Psoas muscle (tissue), 8 donors: Measurements from ENCODE around the gene ROPN1. TPM values are rescaled to one million over a fixed set of nuclear protein-coding genes. Genes with fewer than 3 reads are reported as not detected.

Experiments
- ATAC-seq, 4 donors: fragments of 200-7000 bp; cut with Tn5 transposase; one replicate each; pipeline ENCODE4 v1.9.1; 2020; ENCODE audit warnings: moderate library complexity in 3 of 4, mild to moderate bottlenecking in 2 of 4
- DNase-seq, 2 donors: peaks; one replicate each; pipeline ENCODE4 v3.0.0-alpha.2; 2020
- H3K27ac ChIP-seq: fragments of 200-600 bp; one replicate; pipeline ENCODE4 v1.8.0; 2022
- H3K27me3 ChIP-seq, 3 donors: fragments of 200-600 bp in 1 of 3; one replicate each; pipeline versions ENCODE4 v1.6.1 to v1.8.0; 2013 to 2022; ENCODE audit warnings: low read length in 2 of 3, mild to moderate bottlenecking in 2 of 3, moderate library complexity in 1 of 3; ENCODE audit not compliant: insufficient read depth in 3 of 3
- H3K36me3 ChIP-seq, 2 donors: fragments of 200-600 bp in 1 of 2; one replicate each; pipeline versions ENCODE4 v1.6.1 to v1.8.0; 2013 to 2022; ENCODE audit warnings: low read depth in 1 of 2, mild to moderate bottlenecking in 1 of 2, moderate library complexity in 1 of 2; ENCODE audit not compliant: insufficient read depth in 1 of 2
- H3K4me1 ChIP-seq: fragments of 200-600 bp; one replicate; pipeline ENCODE4 v1.8.0; 2022
- H3K4me3 ChIP-seq: fragments of 200-600 bp; one replicate; pipeline ENCODE4 v1.8.0; 2022; ENCODE audit warnings: mild to moderate bottlenecking
- H3K9me3 ChIP-seq: fragments of 200-600 bp; one replicate; pipeline ENCODE4 v1.8.0; 2022
- CTCF ChIP-seq: fragments of 200-600 bp; IDR thresholded peaks from one replicate; pipeline ENCODE4 v1.8.0; 2022; ENCODE audit warnings: antibody characterized with exemption
- WGBS, 3 donors: extraction: QIAGEN DNeasy Blood & Tissue Kit; methylation state at CpG; one replicate each; pipeline versions ENCODE4 v1.1.6 to v1.1.7; 2013; 5-methylcytosine and 5-hydroxymethylcytosine counted together
- intact Hi-C, 2 donors: fragments of 100-400 bp; cut with DNase I; formaldehyde crosslinking; loops; one replicate each; pipeline versions ENCODE4 v1.11.0 to v1.14.2; 2022
- polyA plus RNA-seq, 3 donors: library from polyadenylated mRNA; stranded (reverse); fragments of 200-250 nt; gene quantifications; one replicate each; pipeline ENCODE4 v1.2.3, GENCODE V29; 2013
- total RNA-seq, 4 donors: library from RNA; stranded (reverse); fragmentation: NEBNext Ultra II Directional in 2 of 4; extraction: Animal tissue kit (Norgen Biotek cat#: 25700) in 2 of 4; gene quantifications; one replicate each; pipeline versions ENCODE4 v1.2.1 to v1.2.4, GENCODE V29; 2021 to 2023
- donor health status: healthy with polysubstance abuse.
- donor health status: DM: no; HTN: no; CAD: no; lungs with moderate emphysema.
- donor health status: Bipolar disorder and iron deficiency.
- donor health status: healthy.
- donor health status: DM: yes; HTN: yes; CAD: no.
- donor health status: DM: no; HTN: no; CAD: no.
- donor health status: DM: no; HTN: no; CAD: no.
- donor health status: DM: yes; HTN: yes; CAD: no.

The ROPN1 gene
- total and polyA plus RNA-seq, 7 donors = not detected

- ATAC-seq (no peak), DNase-seq (no peak)
- 91 to 95% (median 95%) methylated on average over 1 of the region's 1 CpG for WGBS, 3 donors
- no peaks in the 10 kb centered on the region for H3K27me3 ChIP-seq
- no peak for TF ChIP-seq CTCF
- H3K4me1 ChIP-seq = no peaks in the 10 kb centered on the region
- H3K4me3 ChIP-seq = no peak overlapping the region
- intact Hi-C loops = no loop called here
- H3K36me3 ChIP-seq = peaks cover 7 to 48% of the 10 kb centered on the region in 2 donors
- H3K9me3 ChIP-seq = no peaks in the 10 kb centered on the region
- H3K27ac ChIP-seq = no peak overlapping the region
Observed at GRCh38 chr3:123941542-123941941, 50.4 kb downstream of the ROPN1 start.

GRCh38 chr3:123941121-123941520 is 50.8 kb downstream of the ROPN1 start:
- Histone ChIP-seq H3K27ac (no peak overlapping the region), H3K9me3 (no peaks in the 10 kb centered on the region), H3K4me3 (no peak overlapping the region), H3K27me3 (no peaks in the 10 kb centered on the region), H3K36me3 (peaks cover 7 to 46% of the 10 kb centered on the region in 2 donors), H3K4me1 (no peaks in the 10 kb centered on the region)
- 59 to 63% (median 62%) methylated on average over 2 of the region's 2 CpGs for WGBS, 3 donors
- no peak for DNase-seq
- intact Hi-C loops = no loop called here
- TF ChIP-seq CTCF = no peak
- no peak for ATAC-seq

GRCh38 chr3:123939706-123940105 is 52.2 kb downstream of the ROPN1 start:
- H3K27ac ChIP-seq = no peak overlapping the region
- TF ChIP-seq CTCF = no peak
- no peaks in the 10 kb centered on the region for H3K9me3 ChIP-seq
- H3K4me1 ChIP-seq = no peaks in the 10 kb centered on the region
- DNase-seq (no peak), ATAC-seq (no peak)
- H3K36me3 ChIP-seq = peaks cover 7 to 36% of the 10 kb centered on the region in 2 donors
- no peak overlapping the region for H3K4me3 ChIP-seq
- intact Hi-C loops = no loop called here
- H3K27me3 ChIP-seq = no peaks in the 10 kb centered on the region
- WGBS, 3 donors = 91 to 99% (median 95%) methylated on average over 2 of the region's 2 CpGs

- H3K36me3 ChIP-seq = peaks cover 0 to 29% of the 10 kb centered on the region in 2 donors
- H3K4me1 ChIP-seq = no peaks in the 10 kb centered on the region
- H3K9me3 ChIP-seq = no peaks in the 10 kb centered on the region
- H3K27ac ChIP-seq = no peak overlapping the region
- H3K4me3 ChIP-seq = no peak overlapping the region
- no peak for TF ChIP-seq CTCF
- H3K27me3 ChIP-seq = no peaks in the 10 kb centered on the region
- ATAC-seq = no peak
- WGBS, 3 donors = 83 to 89% (median 86%) methylated on average over 2 of the region's 2 CpGs
- no peak for DNase-seq
- intact Hi-C loops = no loop called here
Observed at GRCh38 chr3:123936400-123936799, 55.5 kb downstream of the ROPN1 start.

- peaks cover 0 to 35% of the 10 kb centered on the region in 2 donors for H3K36me3 ChIP-seq
- ATAC-seq = no peak
- H3K27ac ChIP-seq = no peak overlapping the region
Observed at GRCh38 chr3:123935830-123936229, 56.1 kb downstream of the ROPN1 start.

More at GRCh38 chr3:123935830-123936229, 56.1 kb downstream of the ROPN1 start:
- H3K27me3 ChIP-seq = no peaks in the 10 kb centered on the region
- intact Hi-C loops = no loop called here
- H3K4me1 ChIP-seq = no peaks in the 10 kb centered on the region
- no peak overlapping the region for H3K4me3 ChIP-seq
- no peaks in the 10 kb centered on the region for H3K9me3 ChIP-seq
- DNase-seq = no peak
- TF ChIP-seq CTCF = no peak
